Tibial nerve (tissue), 4 donors: ENCODE measurements around the gene ALX4. TPM values are rescaled to one million over a fixed set of nuclear protein-coding genes. Genes with fewer than 3 reads are reported as not detected.

Source experiments
- DNase-seq, 2 donors: peaks; one replicate each; pipeline ENCODE4 v3.0.0-alpha.2; 2019; ENCODE audit warnings: low spot score in 2 of 2
- H3K27ac ChIP-seq, 4 donors: fragments of 200-600 bp; sonication (generic) in 3 of 4; one replicate each; pipeline ENCODE4 v1.5.1; 2017 to 2019; ENCODE audit warnings: mild to moderate bottlenecking in 1 of 4
- H3K27me3 ChIP-seq, 2 donors: fragments of 200-600 bp; sonication (generic) in 1 of 2; one replicate each; pipeline versions ENCODE4 v1.5.1 to v1.6.0; 2017 to 2019
- H3K36me3 ChIP-seq, 3 donors: fragments of 200-600 bp; sonication (generic); one replicate each; pipeline ENCODE4 v1.5.1; 2018 to 2019
- H3K4me1 ChIP-seq, 4 donors: fragments of 200-600 bp; sonication (generic) in 3 of 4; one replicate each; pipeline ENCODE4 v1.5.1; 2017 to 2019
- H3K4me3 ChIP-seq, 4 donors: fragments of 200-600 bp; sonication (generic) in 3 of 4; one replicate each; pipeline ENCODE4 v1.5.1; 2017 to 2019; ENCODE audit warnings: mild to moderate bottlenecking in 1 of 4, moderate library complexity in 1 of 4
- H3K9me3 ChIP-seq, 4 donors: fragments of 200-600 bp; sonication (generic) in 3 of 4; one replicate each; pipeline ENCODE4 v1.5.1; 2017 to 2019
- EP300 ChIP-seq, 2 donors: sonication (generic); formaldehyde crosslinking; IDR thresholded peaks; one replicate each; pipeline ENCODE4 v1.6.1; 2017; ENCODE audit warnings: antibody characterized with exemption in 2 of 2, mild to moderate bottlenecking in 1 of 2
- POLR2A ChIP-seq, 2 donors: fragments of 450-650 bp; IDR thresholded peaks; one replicate each; pipeline ENCODE4 v1.6.1; 2017; ENCODE audit warnings: antibody characterized with exemption in 2 of 2, mild to moderate bottlenecking in 2 of 2, moderate library complexity in 2 of 2
- WGBS, 2 donors: methylation state at CpG; one replicate each; pipeline ENCODE4 v1.1.5; 2018; 5-methylcytosine and 5-hydroxymethylcytosine counted together
- total RNA-seq, 4 donors: library from RNA; depleted of rRNA; stranded (reverse); fragments of >200 nt; gene quantifications; one replicate each; pipeline ENCODE4 v1.1.0, GENCODE V29; 2016
- TF ChIP-seq, protein P1 (sequence below), 5 experiments: fragments of 200-600 bp in 3 of 5; fragments of 450-650 bp in 2 of 5; sonication (generic) in 3 of 5; IDR thresholded peaks; one replicate each; pipeline ENCODE4 v1.5.1; 2016 to 2019; ENCODE audit warnings: antibody characterized with exemption in 5 of 5, mild to moderate bottlenecking in 3 of 5, moderate library complexity in 2 of 5

The ALX4 gene
- total RNA-seq, 4 donors from 2014 or later: under 0.01 to 0.30 (median 0.22) TPM; not detected in 1

DNA sequence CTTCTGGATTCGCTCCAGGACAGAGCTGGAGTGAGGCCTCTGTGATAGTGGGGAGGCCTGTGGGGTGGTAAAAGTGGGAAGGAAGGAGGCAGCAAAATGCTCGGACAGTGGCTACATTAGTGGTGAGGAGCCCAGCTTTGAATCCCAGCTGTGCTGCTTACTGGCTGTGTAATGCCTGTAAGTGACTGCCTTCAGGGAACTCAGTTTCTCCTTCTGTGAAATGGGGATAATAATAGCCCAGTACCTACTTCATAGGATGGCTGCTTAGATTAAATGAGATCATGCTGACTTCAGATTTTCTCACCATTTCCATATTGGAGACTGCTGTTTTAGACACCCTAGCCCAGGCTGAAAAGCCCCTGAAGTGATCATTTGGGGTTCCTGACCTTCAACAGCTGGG lies 8.4 kb upstream of the ALX4 start:
- H3K4me1 ChIP-seq: peaks cover 0 to 31% (median 12%) of the 10 kb centered on the region in 4 donors
- peaks cover 3 to 100% of the 10 kb centered on the region in 2 donors for H3K27me3 ChIP-seq
- H3K36me3 ChIP-seq: no peaks in the 10 kb centered on the region
- no peak overlapping the region for H3K27ac ChIP-seq
- TF ChIP-seq POLR2A (IDR thresholded peaks at IDR 0.05) (no peak), EP300 (IDR thresholded peaks at IDR 0.05) (no peak)
- TF ChIP-seq, protein P1, sequence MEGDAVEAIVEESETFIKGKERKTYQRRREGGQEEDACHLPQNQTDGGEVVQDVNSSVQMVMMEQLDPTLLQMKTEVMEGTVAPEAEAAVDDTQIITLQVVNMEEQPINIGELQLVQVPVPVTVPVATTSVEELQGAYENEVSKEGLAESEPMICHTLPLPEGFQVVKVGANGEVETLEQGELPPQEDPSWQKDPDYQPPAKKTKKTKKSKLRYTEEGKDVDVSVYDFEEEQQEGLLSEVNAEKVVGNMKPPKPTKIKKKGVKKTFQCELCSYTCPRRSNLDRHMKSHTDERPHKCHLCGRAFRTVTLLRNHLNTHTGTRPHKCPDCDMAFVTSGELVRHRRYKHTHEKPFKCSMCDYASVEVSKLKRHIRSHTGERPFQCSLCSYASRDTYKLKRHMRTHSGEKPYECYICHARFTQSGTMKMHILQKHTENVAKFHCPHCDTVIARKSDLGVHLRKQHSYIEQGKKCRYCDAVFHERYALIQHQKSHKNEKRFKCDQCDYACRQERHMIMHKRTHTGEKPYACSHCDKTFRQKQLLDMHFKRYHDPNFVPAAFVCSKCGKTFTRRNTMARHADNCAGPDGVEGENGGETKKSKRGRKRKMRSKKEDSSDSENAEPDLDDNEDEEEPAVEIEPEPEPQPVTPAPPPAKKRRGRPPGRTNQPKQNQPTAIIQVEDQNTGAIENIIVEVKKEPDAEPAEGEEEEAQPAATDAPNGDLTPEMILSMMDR (IDR thresholded peaks at IDR 0.05): no peak
- WGBS, 2 donors: 33 to 75% methylated on average over 2 of the region's 2 CpGs
- H3K4me3 ChIP-seq: no peak overlapping the region
- H3K9me3 ChIP-seq: no peaks in the 10 kb centered on the region
- DNase-seq: no peak

DNA sequence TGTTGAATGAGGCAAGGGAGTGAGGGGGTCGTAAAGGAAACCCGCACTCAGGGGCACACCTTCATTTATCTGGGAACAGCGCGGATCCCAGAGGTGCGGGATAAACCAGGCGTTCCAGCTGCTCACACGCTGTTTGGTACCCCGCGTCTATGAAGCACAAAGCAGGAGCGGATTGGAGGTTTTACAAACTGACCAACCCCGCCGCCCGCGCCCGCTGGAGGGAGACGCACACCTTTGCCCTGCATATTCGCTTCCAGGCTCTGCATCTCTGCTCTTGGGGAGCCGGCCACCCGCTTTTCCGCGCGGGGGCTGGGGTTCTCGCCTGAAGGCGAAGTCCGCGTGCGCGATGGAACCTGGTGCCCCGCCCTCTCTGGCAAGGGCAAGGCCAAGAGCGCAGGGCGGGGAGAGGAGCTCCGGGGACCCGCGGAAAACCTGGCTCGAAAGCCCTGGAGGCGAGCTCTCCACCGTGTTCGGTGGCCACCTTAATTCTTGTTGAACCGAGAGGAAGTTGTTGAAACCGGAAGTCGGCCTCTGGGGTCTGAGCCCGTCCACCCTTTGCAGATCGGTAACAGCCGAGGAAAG lies 6.8 kb upstream of the ALX4 start:
- Histone ChIP-seq H3K4me3 (peak overlapping the region in 2 of 4 donors; percentile 21 to 35), H3K9me3 (peaks cover 0 to 5% (median 0%) of the 10 kb centered on the region in 4 donors), H3K27ac (no peak overlapping the region), H3K36me3 (no peaks in the 10 kb centered on the region), H3K4me1 (peaks cover 0 to 32% (median 12%) of the 10 kb centered on the region in 4 donors), H3K27me3 (peaks cover 3 to 100% of the 10 kb centered on the region in 2 donors)
- WGBS, 2 donors: 2 to 12% methylated on average over 19 to 38 of the region's 44 CpGs
- no peak for DNase-seq
- TF ChIP-seq POLR2A (IDR thresholded peaks at IDR 0.05) (no peak), EP300 (IDR thresholded peaks at IDR 0.05) (no peak)
- TF ChIP-seq, protein P1 (IDR thresholded peaks at IDR 0.05): no peak

- 2 to 5% methylated on average over 29 to 60 of the region's 63 CpGs for WGBS, 2 donors
- H3K27ac ChIP-seq: no peak overlapping the region
- peak overlapping the region in 3 of 4 donors; percentile 21 to 35 (median 25) for H3K4me3 ChIP-seq
- peaks cover 3 to 100% of the 10 kb centered on the region in 2 donors for H3K27me3 ChIP-seq
- peaks cover 0 to 5% (median 0%) of the 10 kb centered on the region in 4 donors for H3K9me3 ChIP-seq
- H3K36me3 ChIP-seq: no peaks in the 10 kb centered on the region
- H3K4me1 ChIP-seq: peaks cover 0 to 38% (median 12%) of the 10 kb centered on the region in 4 donors
- TF ChIP-seq, protein P1 (IDR thresholded peaks at IDR 0.05): no peak
- TF ChIP-seq EP300 (IDR thresholded peaks at IDR 0.05) (no peak), POLR2A (IDR thresholded peaks at IDR 0.05) (no peak)
- no peak for DNase-seq
These were observed 6.2 kb upstream of the ALX4 start for GRCh38 chr11:44315947-44316658.

DNA sequence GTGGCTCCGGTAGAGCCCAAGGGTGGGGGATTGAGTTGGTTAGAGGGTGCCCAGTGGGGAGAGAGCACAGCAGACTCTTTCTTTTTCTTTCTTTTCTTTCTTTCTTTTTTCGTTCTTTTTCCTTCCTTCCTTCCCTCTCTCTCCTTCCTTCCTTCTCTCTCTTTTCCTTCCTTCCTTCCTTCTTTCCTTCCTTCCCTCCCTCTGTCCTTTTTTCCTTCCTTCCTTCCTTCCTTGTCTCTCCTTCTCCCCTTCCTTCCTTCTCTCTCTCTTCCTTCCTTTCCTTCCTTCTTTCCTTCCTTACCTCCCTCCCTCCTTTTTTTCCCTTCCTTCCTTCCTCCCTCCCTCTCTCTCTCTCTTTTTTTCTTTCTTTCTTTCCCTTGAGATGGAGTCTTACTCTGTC lies 4.8 kb upstream of the ALX4 start:
- no peak for DNase-seq
- no peak for TF ChIP-seq EP300 (IDR thresholded peaks at IDR 0.05)
- TF ChIP-seq POLR2A (IDR thresholded peaks at IDR 0.05): no peak
- TF ChIP-seq, protein P1 (IDR thresholded peaks at IDR 0.05): no peak
- Histone ChIP-seq H3K4me3 (no peak overlapping the region), H3K36me3 (no peaks in the 10 kb centered on the region), H3K27ac (no peak overlapping the region), H3K9me3 (peaks cover 0 to 5% (median 0%) of the 10 kb centered on the region in 4 donors), H3K27me3 (peaks cover 3 to 100% of the 10 kb centered on the region in 2 donors), H3K4me1 (peaks cover 0 to 44% (median 21%) of the 10 kb centered on the region in 4 donors)
- WGBS, 2 donors: 27 to 41% methylated on average over 2 of the region's 2 CpGs
